HepG2 (cell line): ENCODE measurements around the gene ZNF764. TPM values are rescaled to one million over a fixed set of nuclear protein-coding genes. Genes with fewer than 3 reads are reported as not detected.
A peak's percentile ranks its signal among the peaks of the same experiment; 100 is the strongest.

Experiments used
- ARID2 ChIP-seq: sonication (generic); formaldehyde crosslinking; IDR thresholded peaks from 2 replicates; pipeline ENCODE4 v1.8.1; 2022; ENCODE audit warnings: mild to moderate bottlenecking, missing genetic modification reagents, borderline replicate concordance
- BORCS8-MEF2B ChIP-seq: sonication (generic); formaldehyde crosslinking; IDR thresholded peaks from 2 replicates; pipeline ENCODE4 v1.8.0; 2022; ENCODE audit warnings: mild to moderate bottlenecking, missing genetic modification reagents
- GLMP ChIP-seq: sonication (generic); formaldehyde crosslinking; IDR thresholded peaks from 2 replicates; pipeline ENCODE4 v1.9.0; 2021; ENCODE audit warnings: missing genetic modification reagents, mild to moderate bottlenecking, borderline replicate concordance
- HES4 ChIP-seq: sonication (generic); formaldehyde crosslinking; IDR thresholded peaks from 2 replicates; pipeline ENCODE4 v1.9.0; 2021; ENCODE audit warnings: mild to moderate bottlenecking, missing genetic modification reagents, borderline replicate concordance
- MZF1 ChIP-seq: sonication (generic); formaldehyde crosslinking; IDR thresholded peaks from 2 replicates; pipeline ENCODE4 v1.8.1; 2023; ENCODE audit warnings: mild to moderate bottlenecking, missing genetic modification reagents, borderline replicate concordance
- PAXIP1 ChIP-seq: sonication (generic); formaldehyde crosslinking; conservative IDR thresholded peaks from 2 replicates; pipeline ENCODE4 v1.4.0; 2020; ENCODE audit warnings: mild to moderate bottlenecking, missing genetic modification reagents, moderate library complexity
- POLR2G ChIP-seq: fragments of 200-400 bp; formaldehyde crosslinking; IDR thresholded peaks from 2 replicates; pipeline ENCODE4 v1.6.1; 2018; ENCODE audit warnings: mild to moderate bottlenecking, low read depth, low read length, moderate library complexity
- SMYD3 ChIP-seq: sonication (generic); formaldehyde crosslinking; IDR thresholded peaks from 2 replicates; pipeline ENCODE4 v1.8.1; 2023; ENCODE audit warnings: mild to moderate bottlenecking, missing genetic modification reagents
- TARDBP ChIP-seq: sonication (generic); formaldehyde crosslinking; IDR thresholded peaks from 2 replicates; pipeline ENCODE4 v1.8.0; 2022; ENCODE audit warnings: mild to moderate bottlenecking, missing genetic modification reagents
- ZFP91 ChIP-seq: sonication (generic); formaldehyde crosslinking; IDR thresholded peaks from 2 replicates; pipeline ENCODE4 v1.9.0; 2022; ENCODE audit warnings: missing genetic modification reagents, mild to moderate bottlenecking, borderline replicate concordance
- ZNF572 ChIP-seq: sonication (generic); formaldehyde crosslinking; IDR thresholded peaks from 2 replicates; pipeline ENCODE4 v1.5.1; 2020; ENCODE audit warnings: mild to moderate bottlenecking, missing genetic modification reagents
- ZNF687 ChIP-seq: sonication (generic); formaldehyde crosslinking; IDR thresholded peaks from 2 replicates; pipeline ENCODE4 v1.5.1; 2020; ENCODE audit warnings: mild to moderate bottlenecking, missing genetic modification reagents, moderate library complexity
- polyA plus RNA-seq, 8 experiments: library from polyadenylated mRNA; depleted of rRNA in 3 of 8; stranded (reverse) in 7 of 8; unstranded in 1 of 8; fragments of >200 nt; fragmentation: Illumina TruSeq in 4 of 8; extraction: Trizol in 4 of 8; gene quantifications; 2 replicates each; pipeline versions ENCODE4 v1.2.1 to v1.2.3, GENCODE V29; 2011 to 2016; ENCODE audit warnings: low read depth in 4 of 8, missing spikeins in 1 of 8, mixed read lengths in 1 of 8; ENCODE audit not compliant: insufficient read depth in 1 of 8
- total RNA-seq, 5 experiments: library from RNA; depleted of rRNA; stranded (reverse); fragments of >200 nt; fragmentation: Illumina TruSeq; extraction: Trizol; gene quantifications; 2 replicates each; pipeline ENCODE4 v1.2.3, GENCODE V29; 2016; ENCODE audit warnings: low read depth in 1 of 5
- TF ChIP-seq, protein P1 (sequence below): sonication (generic); formaldehyde crosslinking; IDR thresholded peaks from 2 replicates; pipeline ENCODE4 v1.4.0; 2020; ENCODE audit warnings: mild to moderate bottlenecking, missing genetic modification reagents
- TF ChIP-seq, protein P2 (sequence below): sonication (generic); formaldehyde crosslinking; IDR thresholded peaks from 2 replicates; pipeline ENCODE4 v1.9.0; 2021; ENCODE audit warnings: missing genetic modification reagents, borderline replicate concordance

ZNF764 gene
- total and polyA plus RNA-seq, 2 of the 13 experiments (the other 11 are each of a cell fraction or from before 2014, with no cell fraction given): 4.1 to 9.1 TPM

GRCh38 chr16:30530163-30531037, 27.8 kb downstream of the ZNF764 start (continued):
- TF ChIP-seq ZNF687 (CRISPR knock-in tag) (peak; percentile 48), GLMP (CRISPR knock-in tag) (no peak), MZF1 (CRISPR knock-in tag) (no peak), ARID2 (0 out of 2 replicates have a peak, but pooled peaks have one; percentile 25), ZFP91 (CRISPR knock-in tag) (0 out of 2 replicates have a peak, but pooled peaks have one; percentile 14), POLR2G (peak; percentile 56), ZNF572 (CRISPR knock-in tag) (0 out of 2 replicates have a peak, but pooled peaks have one; percentile 18), HES4 (CRISPR knock-in tag) (0 out of 2 replicates have a peak, but pooled peaks have one; percentile 16), PAXIP1 (peak; percentile 26; the same call in 1 of the 2 replicates), SMYD3 (CRISPR knock-in tag) (0 out of 2 replicates have a peak, but pooled peaks have one; percentile 57), TARDBP (CRISPR knock-in tag) (0 out of 2 replicates have a peak, but pooled peaks have one; percentile 54), BORCS8-MEF2B (peak; percentile 15; the same call in 1 of the 2 replicates)
- TF ChIP-seq, protein P1, sequence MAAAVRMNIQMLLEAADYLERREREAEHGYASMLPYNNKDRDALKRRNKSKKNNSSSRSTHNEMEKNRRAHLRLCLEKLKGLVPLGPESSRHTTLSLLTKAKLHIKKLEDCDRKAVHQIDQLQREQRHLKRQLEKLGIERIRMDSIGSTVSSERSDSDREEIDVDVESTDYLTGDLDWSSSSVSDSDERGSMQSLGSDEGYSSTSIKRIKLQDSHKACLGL: no peak
- TF ChIP-seq, protein P2, sequence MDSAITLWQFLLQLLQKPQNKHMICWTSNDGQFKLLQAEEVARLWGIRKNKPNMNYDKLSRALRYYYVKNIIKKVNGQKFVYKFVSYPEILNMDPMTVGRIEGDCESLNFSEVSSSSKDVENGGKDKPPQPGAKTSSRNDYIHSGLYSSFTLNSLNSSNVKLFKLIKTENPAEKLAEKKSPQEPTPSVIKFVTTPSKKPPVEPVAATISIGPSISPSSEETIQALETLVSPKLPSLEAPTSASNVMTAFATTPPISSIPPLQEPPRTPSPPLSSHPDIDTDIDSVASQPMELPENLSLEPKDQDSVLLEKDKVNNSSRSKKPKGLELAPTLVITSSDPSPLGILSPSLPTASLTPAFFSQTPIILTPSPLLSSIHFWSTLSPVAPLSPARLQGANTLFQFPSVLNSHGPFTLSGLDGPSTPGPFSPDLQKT (CRISPR knock-in tag): no peak
